ENCODE measurements around the gene HOXD1.

The HOXD1 gene

DNA sequence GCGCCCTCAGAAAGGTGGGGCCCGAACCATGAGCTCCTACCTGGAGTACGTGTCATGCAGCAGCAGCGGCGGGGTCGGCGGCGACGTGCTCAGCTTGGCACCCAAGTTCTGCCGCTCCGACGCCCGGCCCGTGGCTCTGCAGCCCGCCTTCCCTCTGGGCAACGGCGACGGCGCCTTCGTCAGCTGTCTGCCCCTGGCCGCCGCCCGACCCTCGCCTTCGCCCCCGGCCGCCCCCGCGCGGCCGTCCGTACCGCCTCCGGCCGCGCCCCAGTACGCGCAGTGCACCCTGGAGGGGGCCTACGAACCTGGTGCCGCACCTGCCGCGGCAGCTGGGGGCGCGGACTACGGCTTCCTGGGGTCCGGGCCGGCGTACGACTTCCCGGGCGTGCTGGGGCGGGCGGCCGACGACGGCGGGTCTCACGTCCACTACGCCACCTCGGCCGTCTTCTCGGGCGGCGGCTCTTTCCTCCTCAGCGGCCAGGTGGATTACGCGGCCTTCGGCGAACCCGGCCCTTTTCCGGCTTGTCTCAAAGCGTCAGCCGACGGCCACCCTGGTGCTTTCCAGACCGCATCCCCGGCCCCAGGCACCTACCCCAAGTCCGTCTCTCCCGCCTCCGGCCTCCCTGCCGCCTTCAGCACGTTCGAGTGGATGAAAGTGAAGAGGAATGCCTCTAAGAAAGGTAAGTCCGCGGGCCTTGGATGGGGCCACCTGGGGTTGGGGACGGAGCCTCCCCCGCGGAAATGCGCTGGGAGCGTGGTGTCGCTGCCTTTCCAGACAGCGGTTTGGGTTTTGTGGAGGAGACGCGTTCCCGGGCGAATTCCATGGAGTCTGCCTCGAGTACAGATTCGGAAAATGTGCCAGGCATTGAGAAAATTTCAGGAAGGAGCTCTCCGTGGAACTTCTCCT lies 559 bp downstream of the HOXD1 start:
- DNase-seq: no peak

DNA sequence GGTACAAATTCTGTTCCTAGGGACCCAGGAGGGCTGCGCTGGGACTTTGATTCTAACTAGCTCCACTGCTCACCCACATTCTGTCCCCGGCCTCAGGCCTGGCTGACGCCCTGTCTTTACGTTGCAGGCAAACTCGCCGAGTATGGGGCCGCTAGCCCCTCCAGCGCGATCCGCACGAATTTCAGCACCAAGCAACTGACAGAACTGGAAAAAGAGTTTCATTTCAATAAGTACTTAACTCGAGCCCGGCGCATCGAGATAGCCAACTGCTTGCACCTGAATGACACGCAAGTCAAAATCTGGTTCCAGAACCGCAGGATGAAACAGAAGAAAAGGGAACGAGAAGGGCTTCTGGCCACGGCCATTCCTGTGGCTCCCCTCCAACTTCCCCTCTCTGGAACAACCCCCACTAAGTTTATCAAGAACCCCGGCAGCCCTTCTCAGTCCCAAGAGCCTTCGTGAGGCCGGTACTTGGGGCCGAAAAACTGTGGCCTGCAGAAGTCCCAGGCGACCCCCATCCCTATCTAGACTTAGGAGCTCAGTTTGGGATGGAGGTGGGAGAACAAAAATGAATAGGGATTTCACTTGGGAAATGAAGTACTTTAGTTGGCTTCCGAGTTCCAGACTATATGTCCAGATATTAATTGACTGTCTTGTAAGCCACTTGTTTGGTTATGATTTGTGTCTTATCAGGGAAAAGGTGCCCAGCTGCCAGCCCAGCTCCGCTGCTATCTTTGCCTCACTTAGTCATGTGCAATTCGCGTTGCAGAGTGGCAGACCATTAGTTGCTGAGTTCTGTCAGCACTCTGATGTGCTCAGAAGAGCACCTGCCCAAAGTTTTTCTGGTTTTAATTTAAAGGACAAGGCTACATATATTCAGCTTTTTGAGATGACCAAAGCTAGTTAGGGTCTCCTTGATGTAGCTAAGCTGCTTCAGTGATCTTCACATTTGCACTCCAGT lies 1.5 kb downstream of the HOXD1 start:
- no peak for DNase-seq

DNA sequence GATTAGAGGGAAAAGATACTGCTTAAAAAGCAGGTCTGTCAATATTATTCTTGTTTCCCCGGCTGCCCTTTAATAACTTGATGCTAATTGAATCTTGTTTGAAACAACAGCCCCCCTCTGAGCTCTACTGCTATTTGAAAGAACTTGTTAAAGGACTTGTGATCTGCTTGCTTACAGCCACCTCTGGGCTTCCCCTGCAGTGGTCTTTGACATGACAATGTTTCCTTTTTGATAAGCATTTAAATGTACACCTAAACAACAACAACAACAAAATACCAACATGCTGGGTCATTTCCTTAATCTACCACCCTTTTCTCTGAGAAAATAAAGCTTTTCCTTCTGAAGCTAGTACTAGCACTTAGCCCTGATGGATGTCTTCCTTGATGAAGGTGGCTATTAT lies 3.9 kb downstream of the HOXD1 start:
- no peak for DNase-seq

DNA sequence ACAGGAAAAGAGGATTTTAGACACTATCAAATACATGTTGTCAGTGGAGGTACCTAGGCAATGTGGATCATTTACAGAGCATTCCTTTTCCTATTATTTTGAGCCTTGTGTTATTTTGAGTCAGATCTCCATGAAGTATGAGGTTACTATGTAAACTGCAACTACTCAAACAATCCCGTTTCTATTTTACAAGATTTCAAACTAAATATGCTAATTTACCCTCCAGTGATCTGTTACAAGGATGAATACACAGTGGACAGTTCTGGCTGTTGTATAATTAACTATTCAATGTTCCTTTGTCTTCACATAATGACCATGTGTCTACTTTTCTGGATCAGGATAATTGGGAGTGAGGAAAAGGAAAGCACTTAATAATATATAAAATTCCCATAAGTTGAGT lies 4.6 kb downstream of the HOXD1 start:
- no peak for DNase-seq

DNA sequence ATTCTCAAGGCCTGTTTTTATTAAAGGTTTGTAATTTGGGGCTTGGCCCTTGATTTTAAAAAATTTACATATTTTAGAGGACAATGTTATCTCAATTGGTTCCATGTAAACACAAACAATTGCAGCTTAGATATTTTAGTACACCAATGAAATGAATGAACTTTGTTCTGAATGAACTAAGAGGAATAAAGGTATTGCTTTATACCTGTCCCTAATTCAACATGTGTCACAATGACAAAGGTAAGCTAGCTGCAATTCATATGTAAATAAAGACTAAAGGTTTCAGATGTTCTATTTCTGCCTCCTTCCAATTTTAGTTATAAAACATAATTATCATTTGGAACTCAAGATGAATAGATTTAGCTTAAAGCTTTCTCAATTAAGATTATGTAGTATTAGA lies 11.4 kb downstream of the HOXD1 start:
- no peak for DNase-seq

DNA sequence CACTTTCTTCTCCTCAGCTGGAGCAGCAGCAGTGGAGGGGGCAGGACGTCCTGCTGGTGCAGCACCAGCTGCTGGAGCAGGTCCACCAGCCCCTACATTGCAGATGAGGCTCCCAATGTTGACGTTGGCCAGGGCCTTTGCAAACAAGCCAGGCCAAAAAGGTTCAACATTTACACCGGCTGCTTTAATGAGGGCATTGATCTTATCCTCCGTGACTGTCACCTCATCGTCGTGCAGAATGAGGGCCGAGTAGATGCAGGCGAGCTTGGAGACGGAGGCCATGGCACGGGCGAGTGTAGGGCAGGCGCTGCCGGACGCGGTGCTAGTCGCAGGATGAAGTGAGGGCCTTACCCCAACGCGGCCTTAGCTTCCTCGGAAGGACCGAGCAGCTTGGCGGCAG lies 12.5 kb downstream of the HOXD1 start:
- no peak for DNase-seq

DNA sequence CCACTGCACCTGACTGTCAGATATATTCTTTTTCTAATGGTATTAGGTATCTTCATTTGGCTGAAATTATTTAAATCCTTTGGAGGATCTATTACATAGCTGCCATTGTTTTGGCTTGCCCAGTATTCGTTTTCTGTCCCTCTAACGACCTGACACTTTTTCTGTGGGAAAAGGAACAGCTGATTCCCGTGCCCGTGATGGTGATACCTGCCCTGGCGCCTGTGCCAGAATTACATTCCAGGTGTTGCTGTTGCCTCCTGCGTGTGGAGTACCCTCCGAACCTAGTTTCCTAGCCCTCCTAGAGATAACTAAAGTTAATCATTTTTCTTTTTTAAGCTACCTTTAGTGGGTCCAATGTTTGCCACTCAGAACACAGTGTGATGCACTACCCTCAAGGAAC lies 14.0 kb downstream of the HOXD1 start:
- DNase-seq: no peak

DNA sequence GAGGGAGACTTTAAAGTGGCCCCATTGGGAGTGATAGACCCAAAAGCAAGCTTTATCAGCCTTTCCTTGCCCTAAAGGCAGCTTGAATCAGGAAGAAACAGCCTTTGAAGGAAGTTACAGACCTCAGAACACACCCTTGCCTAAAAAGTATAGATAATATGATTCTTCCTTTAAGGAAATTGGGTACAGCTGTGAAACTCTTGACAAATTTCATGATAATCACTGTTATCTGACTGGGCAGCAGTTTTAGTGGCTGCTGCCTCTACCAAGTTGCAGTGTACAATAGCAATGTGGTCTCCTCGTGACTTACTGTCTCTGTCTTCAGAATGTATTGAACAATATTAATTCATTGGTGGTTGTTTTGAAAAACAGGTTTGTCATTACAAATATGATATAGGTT lies 16.7 kb downstream of the HOXD1 start:
- DNase-seq: no peak

DNA sequence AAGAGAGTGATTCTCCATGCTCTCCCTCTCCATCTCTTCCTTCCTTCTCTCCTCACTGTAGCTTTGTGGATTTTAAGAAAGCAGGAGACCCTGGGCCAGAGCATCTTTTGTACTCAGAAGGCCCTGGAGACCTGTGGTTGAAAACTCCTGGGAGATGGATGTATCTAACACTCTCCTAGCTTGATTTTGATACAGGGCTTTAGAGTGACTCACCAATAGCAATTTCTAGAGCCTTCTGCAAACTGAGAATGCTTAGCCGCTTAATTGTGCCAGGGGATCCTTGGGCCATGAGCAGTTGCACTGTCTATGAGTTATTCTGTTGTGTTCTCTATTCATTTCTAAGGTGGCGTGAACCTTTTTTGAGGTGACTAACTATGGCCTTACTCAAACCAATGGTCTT lies 17.7 kb downstream of the HOXD1 start:
- no peak for DNase-seq

DNA sequence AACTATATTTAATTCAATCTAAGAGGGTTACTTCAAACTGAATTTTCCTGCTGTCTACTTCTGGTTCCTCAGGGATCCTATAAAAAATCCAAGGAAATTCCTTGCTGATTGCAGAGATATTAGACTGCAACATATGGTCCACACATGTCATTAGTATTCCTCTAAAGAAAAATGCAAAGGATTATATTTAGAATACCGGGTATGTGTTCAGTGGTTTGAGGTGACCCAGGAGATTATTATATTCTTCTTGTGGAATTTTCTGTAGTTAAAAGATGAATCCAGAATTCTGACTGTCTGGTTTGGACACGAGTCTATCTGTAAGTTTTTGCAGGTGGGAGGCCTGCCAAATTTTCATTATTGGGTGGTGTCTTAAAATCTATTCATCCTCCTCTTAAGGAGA lies 18.2 kb downstream of the HOXD1 start:
- no peak for DNase-seq

DNA sequence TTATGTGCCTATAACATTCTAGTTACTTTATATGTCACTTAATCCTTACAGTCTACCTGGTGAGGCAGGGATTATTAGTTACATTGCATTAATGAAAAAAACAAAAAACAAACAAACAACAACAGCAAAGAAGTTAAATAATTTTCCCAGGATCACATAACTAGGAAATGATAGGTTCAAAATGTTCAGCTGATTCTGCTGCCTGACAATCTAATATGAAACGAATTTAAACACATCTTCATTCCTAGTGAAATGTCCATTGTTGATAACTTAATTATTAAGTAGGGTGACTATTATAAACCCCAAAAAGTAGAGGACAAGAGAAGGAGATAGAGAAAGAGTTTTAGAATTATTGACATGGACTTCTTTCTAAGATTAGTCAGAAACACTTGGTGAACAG lies 22.6 kb downstream of the HOXD1 start:
- DNase-seq: no peak

DNA sequence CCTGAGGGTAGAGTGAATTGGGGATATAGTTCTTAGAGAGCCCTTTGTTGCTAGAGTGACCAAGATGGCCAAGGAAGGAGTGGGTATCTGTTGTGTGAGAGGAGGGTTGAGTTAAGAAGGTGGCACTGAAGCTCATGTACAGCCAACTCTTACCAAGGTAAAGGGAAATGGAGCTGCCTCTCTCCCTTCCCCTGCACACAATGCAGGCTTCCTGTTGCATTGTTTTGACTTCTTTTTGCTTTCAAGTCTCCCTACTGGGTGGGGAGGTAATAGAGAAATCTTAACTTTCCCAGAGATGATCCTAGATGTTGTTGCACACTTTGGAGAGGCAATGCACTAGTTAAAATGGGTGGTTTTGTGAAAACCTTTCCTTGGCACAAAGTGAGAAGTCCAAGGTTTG lies 23.8 kb downstream of the HOXD1 start:
- DNase-seq: no peak

DNA sequence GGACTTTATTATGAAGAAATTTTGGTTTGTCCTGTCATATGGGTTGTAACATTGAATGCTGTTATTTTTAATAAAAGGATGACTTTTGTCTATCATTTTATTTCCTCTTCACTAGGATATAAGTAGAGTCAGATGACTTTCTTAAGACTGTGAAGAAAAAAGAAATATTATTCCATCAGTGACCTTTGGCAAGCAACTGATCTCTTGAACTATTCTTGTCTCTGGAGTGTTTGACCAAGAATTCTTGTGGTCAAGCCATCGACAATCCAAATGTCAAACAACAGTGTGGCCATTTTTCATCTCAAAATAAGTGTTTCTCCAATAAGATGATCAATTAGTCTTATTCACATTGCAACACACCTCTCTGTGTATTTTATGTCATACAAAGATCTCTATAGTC lies 24.9 kb downstream of the HOXD1 start:
- no peak for DNase-seq

DNA sequence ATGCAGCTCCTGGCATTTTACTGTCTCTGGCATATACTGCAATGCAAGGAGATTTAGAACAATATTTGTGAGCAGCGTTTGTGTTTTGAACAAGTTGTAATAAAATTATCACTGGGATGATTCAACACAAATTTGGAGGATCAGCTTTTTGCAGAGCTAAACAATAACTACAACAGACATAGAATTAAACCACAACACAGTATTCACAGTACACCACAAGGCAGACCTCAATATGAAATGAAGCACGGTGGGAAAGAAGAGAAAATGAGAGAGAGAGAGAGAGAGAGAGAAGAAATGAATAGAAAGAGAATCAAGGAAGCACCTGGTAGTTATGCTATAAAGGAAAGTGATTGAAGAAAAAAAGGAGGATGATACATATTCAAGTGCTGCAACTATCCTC lies 39.4 kb downstream of the HOXD1 start:
- no peak for DNase-seq

DNA sequence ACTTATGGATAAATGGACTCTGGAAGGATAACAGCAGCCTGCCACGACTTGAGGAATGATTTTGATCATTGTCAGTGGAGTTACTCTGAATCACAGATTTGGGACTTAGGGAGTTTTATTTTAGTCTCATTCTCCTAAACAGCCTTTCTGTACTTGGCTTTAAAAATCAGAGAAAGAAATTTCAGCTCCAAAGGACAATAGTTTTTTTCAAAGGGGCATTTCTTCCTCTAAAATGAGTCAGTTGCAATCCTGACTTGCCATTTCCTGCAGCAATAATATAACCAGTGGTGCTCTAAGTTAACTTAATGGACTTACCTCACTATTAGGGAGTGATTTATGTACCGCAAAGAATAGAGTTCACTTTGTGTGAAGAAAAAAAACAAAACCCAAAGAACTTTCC lies 45.7 kb downstream of the HOXD1 start:
- DNase-seq: no peak

DNA sequence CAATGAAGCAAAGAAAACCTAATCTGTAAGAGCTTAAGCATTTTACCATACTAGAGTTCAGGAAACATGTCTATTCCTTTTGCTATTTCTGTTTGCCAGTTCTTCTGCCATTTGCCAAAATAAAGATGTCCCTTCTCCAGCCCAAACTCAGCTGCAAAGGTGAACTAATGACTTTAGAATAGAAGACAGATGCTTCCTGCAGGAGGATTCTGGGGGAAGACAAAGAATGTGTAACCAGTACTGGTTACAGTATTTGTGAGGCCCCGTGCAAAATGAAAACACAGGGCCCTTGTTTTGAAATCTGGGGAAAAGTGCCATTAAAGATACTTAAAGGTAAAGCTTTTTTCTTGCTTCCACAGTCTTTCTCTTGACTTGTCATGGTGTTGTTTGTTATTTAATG lies 46.5 kb downstream of the HOXD1 start:
- DNase-seq: no peak

DNA sequence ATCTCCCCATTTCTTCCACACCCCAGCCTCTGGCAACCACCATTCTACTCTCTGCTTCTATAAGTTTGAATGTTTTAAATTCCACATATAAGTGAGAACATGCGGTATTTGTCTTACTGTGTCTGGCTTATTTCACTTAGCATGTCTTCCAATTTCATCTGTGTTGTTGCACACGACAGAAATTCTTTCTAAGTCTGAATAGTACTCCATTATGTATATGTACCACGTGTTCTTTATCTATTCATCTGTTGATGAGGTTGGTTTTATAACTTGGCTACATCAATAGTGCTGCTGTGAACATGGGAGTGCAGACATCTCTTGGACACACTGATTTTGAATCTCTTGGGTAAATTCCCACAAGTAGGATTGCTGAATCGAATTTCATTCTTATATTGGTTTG lies 49.0 kb downstream of the HOXD1 start:
- no peak for DNase-seq

DNA sequence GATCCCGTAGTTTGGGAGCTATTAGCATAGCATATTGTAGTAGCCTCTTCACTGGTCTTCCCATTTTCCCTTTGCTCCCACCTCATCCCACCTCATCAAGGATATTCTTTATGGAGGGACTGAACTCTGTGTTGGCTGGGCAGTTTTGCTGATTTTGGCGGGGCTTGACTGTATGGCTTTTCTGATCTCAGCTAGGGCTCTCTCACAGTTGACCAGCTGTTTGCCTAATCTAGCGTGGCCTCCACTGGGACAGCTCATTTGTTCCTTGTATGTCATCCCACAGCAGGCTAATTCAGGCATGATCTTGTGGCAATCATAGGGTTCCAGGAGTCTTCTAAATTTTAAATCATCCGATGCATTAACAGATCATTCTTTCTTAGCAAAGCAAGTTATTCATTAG lies 50.6 kb downstream of the HOXD1 start:
- DNase-seq: no peak

DNA sequence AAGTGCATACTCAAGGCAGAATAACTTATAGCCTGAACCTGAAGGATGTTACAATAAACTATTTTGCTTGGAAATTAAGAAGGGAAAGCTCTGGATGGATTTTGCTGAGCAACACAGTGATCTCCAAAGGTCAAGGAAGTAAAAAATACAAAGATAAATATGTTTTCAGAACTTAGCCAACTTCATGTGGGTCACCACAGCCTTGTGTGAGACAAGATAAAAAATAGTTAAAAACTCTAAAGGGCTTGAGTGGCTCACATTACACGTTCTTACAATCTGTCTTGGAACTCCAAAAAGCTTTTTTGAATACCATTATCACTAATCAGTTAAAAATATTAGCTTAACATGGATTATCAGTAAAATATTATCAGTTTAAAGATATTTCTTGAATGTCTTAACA lies 51.8 kb downstream of the HOXD1 start:
- DNase-seq: no peak

All from suppressor macrophage treated with lipopolysaccharide for 4 hours (primary cell).